ENCODE results near the gene KCTD12.

The KCTD12 gene

GRCh38 chr13:76853481-76853880 lies 32.7 kb downstream of the KCTD12 start:
- Histone ChIP-seq H3K79me1 (ENCODE audit: low read length) (no peaks in the 10 kb centered on the region), H3K9ac (ENCODE audit: low read length) (no peak overlapping the region), H3K4ac (ENCODE audit: low read depth, low read length) (no peak overlapping the region), H3K18ac (ENCODE audit: low read length) (no peak overlapping the region), H2BK120ac (ENCODE audit: low read depth, low read length) (no peak overlapping the region), H3K27me3 (ENCODE audit: insufficient read depth, low read length, poor library complexity) (no peaks in the 10 kb centered on the region), H2BK5ac (ENCODE audit: low read length) (peak overlapping the region; percentile 19), H4K8ac (ENCODE audit: low read depth, low read length) (no peak overlapping the region), H3K4me3 (ENCODE audit: low read length) (no peak overlapping the region), H3K56ac (ENCODE audit: low read length) (no peak overlapping the region), H3K79me2 (ENCODE audit: control insufficient read depth, insufficient read depth, low read length) (no peaks in the 10 kb centered on the region), H3K36me3 (ENCODE audit: control insufficient read depth, insufficient read depth, low read length) (no peaks in the 10 kb centered on the region), H3K27ac (ENCODE audit: low read depth, low read length) (no peak overlapping the region), H3K4me2 (ENCODE audit: low read length) (no peak overlapping the region), H4K5ac (ENCODE audit: low read length) (no peak overlapping the region), H3K4me1 (ENCODE audit: control insufficient read depth, low read depth, low read length) (no peaks in the 10 kb centered on the region), H3K23ac (ENCODE audit: low read length) (no peak overlapping the region), H2BK15ac (replicated peaks; ENCODE audit: low read depth) (no peak overlapping the region), H2AK5ac (ENCODE audit: low read length) (no peak overlapping the region)
- no CpG with 5 or more reads among the region's 1 CpG for WGBS (ENCODE audit: extremely low coverage, insufficient coverage, low lambda C conversion rate)
- no peak for DNase-seq

GRCh38 chr13:76852986-76853385 lies 33.2 kb downstream of the KCTD12 start:
- no peaks in the 10 kb centered on the region for H3K4me1 ChIP-seq (ENCODE audit: control insufficient read depth, low read depth, low read length)
- DNase-seq: no peak
- no CpG with 5 or more reads among the region's 2 CpGs for WGBS (ENCODE audit: extremely low coverage, insufficient coverage, low lambda C conversion rate)

GRCh38 chr13:76851961-76852360 lies 34.2 kb downstream of the KCTD12 start:
- no peak overlapping the region for H3K4ac ChIP-seq (ENCODE audit: low read depth, low read length)
- no peak overlapping the region for H3K27ac ChIP-seq (ENCODE audit: low read depth, low read length)
- H3K4me1 ChIP-seq (ENCODE audit: control insufficient read depth, low read depth, low read length): no peaks in the 10 kb centered on the region
- H2AK5ac ChIP-seq (ENCODE audit: low read length): no peak overlapping the region
- no peak overlapping the region for H2BK120ac ChIP-seq (ENCODE audit: low read depth, low read length)
- H3K56ac ChIP-seq (ENCODE audit: low read length): no peak overlapping the region
- no peaks in the 10 kb centered on the region for H3K27me3 ChIP-seq (ENCODE audit: insufficient read depth, low read length, poor library complexity)
- no peak overlapping the region for H2BK15ac ChIP-seq (replicated peaks; ENCODE audit: low read depth)
- no peak overlapping the region for H3K4me3 ChIP-seq (ENCODE audit: low read length)
- no peak overlapping the region for H4K8ac ChIP-seq (ENCODE audit: low read depth, low read length)
- no peak overlapping the region for H4K5ac ChIP-seq (ENCODE audit: low read length)
- H3K36me3 ChIP-seq (ENCODE audit: control insufficient read depth, insufficient read depth, low read length): no peaks in the 10 kb centered on the region
- DNase-seq: no peak
- WGBS (ENCODE audit: extremely low coverage, insufficient coverage, low lambda C conversion rate): no CpG with 5 or more reads among the region's 4 CpGs
- H3K9ac ChIP-seq (ENCODE audit: low read length): no peak overlapping the region
- H3K4me2 ChIP-seq (ENCODE audit: low read length): no peak overlapping the region
- H2BK5ac ChIP-seq (ENCODE audit: low read length): no peak overlapping the region
- no peaks in the 10 kb centered on the region for H3K79me1 ChIP-seq (ENCODE audit: low read length)
- H3K18ac ChIP-seq (ENCODE audit: low read length): no peak overlapping the region
- no peaks in the 10 kb centered on the region for H3K79me2 ChIP-seq (ENCODE audit: control insufficient read depth, insufficient read depth, low read length)
- no peak overlapping the region for H3K23ac ChIP-seq (ENCODE audit: low read length)

More at GRCh38 chr13:76852986-76853385, 33.2 kb downstream of the KCTD12 start:
- no peak overlapping the region for H2BK120ac ChIP-seq (ENCODE audit: low read depth, low read length)
- H3K27ac ChIP-seq (ENCODE audit: low read depth, low read length): no peak overlapping the region
- H3K79me2 ChIP-seq (ENCODE audit: control insufficient read depth, insufficient read depth, low read length): no peaks in the 10 kb centered on the region
- H3K27me3 ChIP-seq (ENCODE audit: insufficient read depth, low read length, poor library complexity): no peaks in the 10 kb centered on the region
- no peak overlapping the region for H2AK5ac ChIP-seq (ENCODE audit: low read length)
- no peak overlapping the region for H3K56ac ChIP-seq (ENCODE audit: low read length)
- no peak overlapping the region for H3K4ac ChIP-seq (ENCODE audit: low read depth, low read length)
- H4K5ac ChIP-seq (ENCODE audit: low read length): no peak overlapping the region
- no peak overlapping the region for H2BK5ac ChIP-seq (ENCODE audit: low read length)
- H3K18ac ChIP-seq (ENCODE audit: low read length): no peak overlapping the region
- no peaks in the 10 kb centered on the region for H3K79me1 ChIP-seq (ENCODE audit: low read length)
- H3K9ac ChIP-seq (ENCODE audit: low read length): no peak overlapping the region
- no peak overlapping the region for H3K4me2 ChIP-seq (ENCODE audit: low read length)
- H3K23ac ChIP-seq (ENCODE audit: low read length): no peak overlapping the region
- H3K4me3 ChIP-seq (ENCODE audit: low read length): no peak overlapping the region
- no peaks in the 10 kb centered on the region for H3K36me3 ChIP-seq (ENCODE audit: control insufficient read depth, insufficient read depth, low read length)
- H4K8ac ChIP-seq (ENCODE audit: low read depth, low read length): no peak overlapping the region
- H2BK15ac ChIP-seq (replicated peaks; ENCODE audit: low read depth): no peak overlapping the region

- Histone ChIP-seq H2BK15ac (replicated peaks; ENCODE audit: low read depth) (no peak overlapping the region), H4K8ac (ENCODE audit: low read depth, low read length) (no peak overlapping the region), H3K36me3 (ENCODE audit: control insufficient read depth, insufficient read depth, low read length) (no peaks in the 10 kb centered on the region), H3K27me3 (ENCODE audit: insufficient read depth, low read length, poor library complexity) (no peaks in the 10 kb centered on the region), H3K27ac (ENCODE audit: low read depth, low read length) (no peak overlapping the region), H3K4me2 (ENCODE audit: low read length) (no peak overlapping the region), H4K5ac (ENCODE audit: low read length) (no peak overlapping the region), H3K79me2 (ENCODE audit: control insufficient read depth, insufficient read depth, low read length) (no peaks in the 10 kb centered on the region), H3K4me3 (ENCODE audit: low read length) (no peak overlapping the region), H3K18ac (ENCODE audit: low read length) (no peak overlapping the region), H2AK5ac (ENCODE audit: low read length) (no peak overlapping the region), H3K79me1 (ENCODE audit: low read length) (no peaks in the 10 kb centered on the region), H3K56ac (ENCODE audit: low read length) (no peak overlapping the region), H2BK120ac (ENCODE audit: low read depth, low read length) (no peak overlapping the region), H3K23ac (ENCODE audit: low read length) (no peak overlapping the region), H3K4ac (ENCODE audit: low read depth, low read length) (no peak overlapping the region), H2BK5ac (ENCODE audit: low read length) (no peak overlapping the region), H3K9ac (ENCODE audit: low read length) (no peak overlapping the region), H3K4me1 (ENCODE audit: control insufficient read depth, low read depth, low read length) (no peaks in the 10 kb centered on the region)
- WGBS (ENCODE audit: extremely low coverage, insufficient coverage, low lambda C conversion rate): no CpG with 5 or more reads among the region's 6 CpGs
- no peak for DNase-seq
Observed at GRCh38 chr13:76849493-76849892, 36.7 kb downstream of the KCTD12 start.

GRCh38 chr13:76848596-76848995 lies 37.6 kb downstream of the KCTD12 start:
- WGBS (ENCODE audit: extremely low coverage, insufficient coverage, low lambda C conversion rate): no CpG with 5 or more reads among the region's 3 CpGs
- DNase-seq: no peak
- Histone ChIP-seq H3K27ac (ENCODE audit: low read depth, low read length) (no peak overlapping the region), H2BK5ac (ENCODE audit: low read length) (no peak overlapping the region), H4K5ac (ENCODE audit: low read length) (no peak overlapping the region), H3K79me2 (ENCODE audit: control insufficient read depth, insufficient read depth, low read length) (no peaks in the 10 kb centered on the region), H3K27me3 (ENCODE audit: insufficient read depth, low read length, poor library complexity) (no peaks in the 10 kb centered on the region), H2BK120ac (ENCODE audit: low read depth, low read length) (no peak overlapping the region), H2BK15ac (replicated peaks; ENCODE audit: low read depth) (no peak overlapping the region), H3K4ac (ENCODE audit: low read depth, low read length) (no peak overlapping the region), H4K8ac (ENCODE audit: low read depth, low read length) (no peak overlapping the region), H3K4me1 (ENCODE audit: control insufficient read depth, low read depth, low read length) (no peaks in the 10 kb centered on the region), H3K79me1 (ENCODE audit: low read length) (no peaks in the 10 kb centered on the region), H2AK5ac (ENCODE audit: low read length) (no peak overlapping the region), H3K18ac (ENCODE audit: low read length) (no peak overlapping the region), H3K9ac (ENCODE audit: low read length) (no peak overlapping the region), H3K4me2 (ENCODE audit: low read length) (no peak overlapping the region), H3K4me3 (ENCODE audit: low read length) (no peak overlapping the region), H3K36me3 (ENCODE audit: control insufficient read depth, insufficient read depth, low read length) (no peaks in the 10 kb centered on the region), H3K56ac (ENCODE audit: low read length) (no peak overlapping the region), H3K23ac (ENCODE audit: low read length) (no peak overlapping the region)

GRCh38 chr13:76846363-76846762 lies 39.8 kb downstream of the KCTD12 start:
- H3K4me2 ChIP-seq (ENCODE audit: low read length): no peak overlapping the region
- H3K18ac ChIP-seq (ENCODE audit: low read length): no peak overlapping the region
- no peak overlapping the region for H3K23ac ChIP-seq (ENCODE audit: low read length)
- WGBS (ENCODE audit: extremely low coverage, insufficient coverage, low lambda C conversion rate): no CpG with 5 or more reads among the region's 4 CpGs
- no peaks in the 10 kb centered on the region for H3K4me1 ChIP-seq (ENCODE audit: control insufficient read depth, low read depth, low read length)
- H3K56ac ChIP-seq (ENCODE audit: low read length): no peak overlapping the region
- H3K79me2 ChIP-seq (ENCODE audit: control insufficient read depth, insufficient read depth, low read length): no peaks in the 10 kb centered on the region
- DNase-seq: no peak
- H2BK15ac ChIP-seq (replicated peaks; ENCODE audit: low read depth): no peak overlapping the region
- no peak overlapping the region for H4K8ac ChIP-seq (ENCODE audit: low read depth, low read length)
- H3K4ac ChIP-seq (ENCODE audit: low read depth, low read length): no peak overlapping the region
- no peaks in the 10 kb centered on the region for H3K27me3 ChIP-seq (ENCODE audit: insufficient read depth, low read length, poor library complexity)
- no peak overlapping the region for H2BK120ac ChIP-seq (ENCODE audit: low read depth, low read length)
- no peak overlapping the region for H3K9ac ChIP-seq (ENCODE audit: low read length)
- no peak overlapping the region for H2AK5ac ChIP-seq (ENCODE audit: low read length)
- no peak overlapping the region for H4K5ac ChIP-seq (ENCODE audit: low read length)
- H3K4me3 ChIP-seq (ENCODE audit: low read length): no peak overlapping the region
- H2BK5ac ChIP-seq (ENCODE audit: low read length): no peak overlapping the region
- H3K79me1 ChIP-seq (ENCODE audit: low read length): no peaks in the 10 kb centered on the region
- H3K36me3 ChIP-seq (ENCODE audit: control insufficient read depth, insufficient read depth, low read length): no peaks in the 10 kb centered on the region
- no peak overlapping the region for H3K27ac ChIP-seq (ENCODE audit: low read depth, low read length)

Measured in mesendoderm (in vitro differentiated cells).